MM.1S (cell line): ENCODE data around the gene LDLRAD3.

Experiments used
- CTCF ChIP-seq: fragments of 300-600 bp; sonication (generic); IDR thresholded peaks from 2 replicates; pipeline ENCODE4 v1.5.1; 2016; ENCODE audit warnings: antibody characterized with exemption, low read length, mixed read lengths
- EZH2 ChIP-seq: fragments of 300-600 bp; sonication (generic); optimal IDR thresholded peaks from 2 replicates; pipeline ENCODE3; 2017; ENCODE audit warnings: low read depth, mild to moderate bottlenecking, antibody characterized with exemption, low read length, mixed read lengths

- TF ChIP-seq CTCF: no peak
- TF ChIP-seq EZH2: no peak
These were observed 211.9 kb downstream of the LDLRAD3 start for GRCh38 chr11:36155770-36156160.
